Mucosa of descending colon (tissue), 3 donors: ENCODE results near the gene PIK3CB. TPM values are rescaled to one million over a fixed set of nuclear protein-coding genes. Genes with fewer than 3 reads are reported as not detected.
"Not testable (repeated sequence)": the region's sequence is repeated elsewhere in the genome, so short reads cannot be mapped to it uniquely, and the experiment has no call there.

ENCODE experiments used
- ATAC-seq: fragments of 200-7000 bp; cut with Tn5 transposase; one replicate; pipeline ENCODE4 v1.9.1; 2020; ENCODE audit warnings: mild to moderate bottlenecking, moderate library complexity
- DNase-seq, 3 donors: peaks; one replicate each; pipeline ENCODE4 v3.0.0-alpha.2; 2020
- H3K36me3 ChIP-seq: fragments of 200-600 bp; one replicate; pipeline ENCODE4 v1.8.0; 2021; ENCODE audit warnings: low read depth, mild to moderate bottlenecking
- H3K4me1 ChIP-seq: fragments of 200-600 bp; one replicate; pipeline ENCODE4 v1.8.0; 2021; ENCODE audit warnings: low read depth, mild to moderate bottlenecking
- H3K4me3 ChIP-seq: fragments of 200-600 bp; one replicate; pipeline ENCODE4 v1.8.0; 2021; ENCODE audit warnings: mild to moderate bottlenecking
- H3K9me3 ChIP-seq: fragments of 200-600 bp; one replicate; pipeline ENCODE4 v1.8.0; 2021; ENCODE audit warnings: mild to moderate bottlenecking
- intact Hi-C, 2 donors: fragments of 100-400 bp; cut with DNase I in 1 of 2; cut with micrococcal nuclease in 1 of 2; formaldehyde crosslinking; loops; one replicate each; pipeline versions ENCODE4 v1.11.0 to v1.11.1; 2022; cut with DNase I, micrococcal nuclease
- total RNA-seq, 3 donors: library from RNA; stranded (reverse); fragmentation: NEBNext Ultra II Directional in 2 of 3; extraction: Animal tissue kit (Norgen Biotek cat#: 25700) in 2 of 3; gene quantifications; one replicate each; pipeline versions ENCODE4 v1.2.1 to v1.2.4, GENCODE V29; 2021 to 2023
- TF ChIP-seq, protein P1 (sequence below): fragments of 200-600 bp; IDR thresholded peaks from one replicate; pipeline ENCODE4 v1.8.0; 2022; ENCODE audit warnings: antibody characterized with exemption, mild to moderate bottlenecking
- donor health status: DM: no; HTN: no; CAD: no; lungs with moderate emphysema.
- donor health status: DM: no; HTN: no; CAD: no.
- donor health status: DM: no; HTN: yes; CAD: no.

The PIK3CB gene
- total RNA-seq, 3 donors from 2014 or later: 44.3 to 57.9 (median 51.8) TPM

DNA sequence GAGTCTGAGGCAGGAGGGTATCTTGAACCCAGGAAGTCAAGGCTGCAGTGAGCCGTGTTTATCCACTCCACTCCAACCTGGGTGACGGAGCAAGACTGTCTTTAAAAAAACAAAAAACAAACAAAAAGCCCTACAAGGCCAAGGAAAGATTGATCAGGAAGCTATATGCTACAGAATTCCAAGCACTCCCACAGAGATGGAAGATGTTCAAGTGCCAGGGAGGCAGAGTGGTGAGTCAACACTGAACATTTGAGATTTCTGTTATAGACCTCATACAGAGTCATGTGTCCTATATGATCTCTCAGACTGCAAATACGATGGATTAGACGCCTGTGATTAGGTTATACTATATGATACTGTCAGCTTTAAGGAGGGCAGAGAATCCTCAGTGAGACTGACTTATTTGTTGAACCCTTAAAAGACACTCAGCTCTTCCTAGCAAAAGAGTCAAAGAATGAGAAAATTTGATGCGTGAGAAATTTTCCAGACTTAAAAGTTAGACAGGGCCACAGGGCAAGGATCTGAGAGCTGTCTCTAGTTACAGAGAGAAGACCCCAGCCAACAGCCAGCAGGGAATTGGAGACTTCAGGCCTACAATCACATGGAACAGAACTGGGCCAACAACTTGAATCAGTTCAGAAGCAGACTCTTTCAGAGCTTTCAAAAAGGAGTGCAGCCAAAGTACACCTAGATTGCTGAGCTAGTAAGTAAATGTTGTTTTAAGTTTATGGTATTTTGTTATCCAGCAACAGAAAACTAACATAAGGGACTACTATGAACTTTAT lies 107.6 kb downstream of the PIK3CB start:
- DNase-seq: no peak
- no peaks in the 10 kb centered on the region for H3K9me3 ChIP-seq
- H3K36me3 ChIP-seq: no peaks in the 10 kb centered on the region
- H3K4me1 ChIP-seq: no peaks in the 10 kb centered on the region
- intact Hi-C loops: no loop called here
- TF ChIP-seq, protein P1, sequence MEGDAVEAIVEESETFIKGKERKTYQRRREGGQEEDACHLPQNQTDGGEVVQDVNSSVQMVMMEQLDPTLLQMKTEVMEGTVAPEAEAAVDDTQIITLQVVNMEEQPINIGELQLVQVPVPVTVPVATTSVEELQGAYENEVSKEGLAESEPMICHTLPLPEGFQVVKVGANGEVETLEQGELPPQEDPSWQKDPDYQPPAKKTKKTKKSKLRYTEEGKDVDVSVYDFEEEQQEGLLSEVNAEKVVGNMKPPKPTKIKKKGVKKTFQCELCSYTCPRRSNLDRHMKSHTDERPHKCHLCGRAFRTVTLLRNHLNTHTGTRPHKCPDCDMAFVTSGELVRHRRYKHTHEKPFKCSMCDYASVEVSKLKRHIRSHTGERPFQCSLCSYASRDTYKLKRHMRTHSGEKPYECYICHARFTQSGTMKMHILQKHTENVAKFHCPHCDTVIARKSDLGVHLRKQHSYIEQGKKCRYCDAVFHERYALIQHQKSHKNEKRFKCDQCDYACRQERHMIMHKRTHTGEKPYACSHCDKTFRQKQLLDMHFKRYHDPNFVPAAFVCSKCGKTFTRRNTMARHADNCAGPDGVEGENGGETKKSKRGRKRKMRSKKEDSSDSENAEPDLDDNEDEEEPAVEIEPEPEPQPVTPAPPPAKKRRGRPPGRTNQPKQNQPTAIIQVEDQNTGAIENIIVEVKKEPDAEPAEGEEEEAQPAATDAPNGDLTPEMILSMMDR: no peak
- H3K4me3 ChIP-seq: no peak overlapping the region
- no peak for ATAC-seq

DNA sequence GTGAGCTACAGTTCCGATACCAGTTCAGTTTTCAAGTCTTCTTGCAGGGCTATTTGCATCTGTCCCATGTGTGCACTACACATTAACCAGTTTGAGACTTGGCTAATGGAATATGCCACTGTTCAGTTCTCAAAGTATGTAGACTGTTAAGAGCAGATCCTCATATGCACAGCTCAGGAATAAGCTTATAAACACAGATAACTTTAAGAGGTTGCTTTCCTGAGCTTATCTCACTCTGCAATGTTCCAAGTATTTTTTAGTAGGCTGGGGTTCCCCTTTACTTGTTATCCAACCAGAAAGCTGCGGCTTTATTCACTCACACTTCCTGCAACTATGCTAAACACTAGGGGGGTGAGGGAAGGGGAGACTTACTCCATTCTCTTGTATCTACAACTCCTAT lies 108.7 kb downstream of the PIK3CB start:
- intact Hi-C loops, H3K9me3 ChIP-seq, DNase-seq, H3K4me3 ChIP-seq, H3K4me1 ChIP-seq, H3K36me3 ChIP-seq, ATAC-seq: not testable (repeated sequence)

DNA sequence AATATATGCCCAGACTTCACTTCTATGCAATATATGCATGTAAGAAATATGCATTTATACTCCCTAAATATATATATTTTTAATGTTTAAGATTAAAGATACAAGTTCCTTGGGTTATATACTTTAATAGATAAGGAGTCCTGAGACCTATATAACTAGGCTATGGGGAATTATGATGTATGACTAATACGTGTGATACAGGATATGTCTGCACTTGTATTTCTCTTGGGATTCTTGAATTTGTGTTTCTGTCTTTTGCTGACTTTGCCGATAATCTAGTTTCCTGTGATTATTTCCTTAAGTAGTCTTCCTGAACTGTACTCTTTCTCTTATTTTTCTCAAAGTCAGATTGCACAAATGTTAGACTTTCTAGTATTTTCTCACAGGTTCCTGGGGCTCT lies 109.6 kb downstream of the PIK3CB start:
- ATAC-seq (no peak), DNase-seq (no peak)
- Histone ChIP-seq H3K4me1 (no peaks in the 10 kb centered on the region), H3K9me3 (no peaks in the 10 kb centered on the region), H3K36me3 (no peaks in the 10 kb centered on the region), H3K4me3 (no peak overlapping the region)
- TF ChIP-seq, protein P1: no peak
- intact Hi-C loops: no loop called here

DNA sequence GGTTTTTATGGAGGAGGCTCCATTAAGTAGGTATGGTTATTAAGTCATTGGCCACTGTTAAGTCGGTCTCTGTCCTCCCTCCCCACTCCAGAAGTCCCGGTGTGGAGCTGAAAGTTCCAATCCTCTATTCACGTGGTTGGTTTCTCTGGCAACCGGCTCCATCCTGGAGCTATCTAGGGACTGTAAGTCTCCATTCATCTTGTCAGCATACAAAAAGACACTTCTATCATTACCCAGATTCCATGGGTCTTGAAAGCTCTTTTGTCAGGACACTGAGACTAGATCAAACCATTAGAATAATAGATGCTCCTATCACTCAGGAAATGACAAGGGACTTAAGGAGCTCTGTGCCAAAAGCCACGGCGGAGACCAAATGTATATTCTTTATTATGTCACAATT lies 110.3 kb downstream of the PIK3CB start:
- no peaks in the 10 kb centered on the region for H3K9me3 ChIP-seq
- H3K36me3 ChIP-seq: no peaks in the 10 kb centered on the region
- no peak for DNase-seq
- ATAC-seq: no peak
- H3K4me1 ChIP-seq: no peaks in the 10 kb centered on the region
- no peak overlapping the region for H3K4me3 ChIP-seq
- TF ChIP-seq, protein P1: no peak
- intact Hi-C loops: no loop called here

DNA sequence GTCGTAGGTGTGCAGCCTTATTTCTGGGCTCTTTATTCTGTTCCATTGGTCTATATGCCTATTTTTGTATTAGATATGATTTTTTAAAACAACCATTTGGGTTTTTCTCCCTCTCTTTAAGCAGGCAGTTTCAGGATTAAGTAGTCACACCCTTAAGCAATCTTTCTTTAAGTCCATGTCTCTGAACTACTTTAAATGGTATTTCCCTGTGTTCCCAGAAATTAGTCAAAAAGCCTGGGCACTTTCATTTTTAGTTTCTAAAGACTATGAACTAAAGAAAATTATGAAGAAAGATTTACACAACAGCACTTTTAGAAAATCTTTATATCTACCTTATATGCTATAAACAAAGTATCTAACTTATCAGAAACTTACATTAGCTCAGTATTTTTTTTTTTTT lies 115.9 kb downstream of the PIK3CB start:
- ATAC-seq: no peak
- no peaks in the 10 kb centered on the region for H3K9me3 ChIP-seq
- no peak overlapping the region for H3K4me3 ChIP-seq
- intact Hi-C loops: no loop called here
- no peak for DNase-seq
- TF ChIP-seq, protein P1: no peak
- no peaks in the 10 kb centered on the region for H3K36me3 ChIP-seq
- H3K4me1 ChIP-seq: no peaks in the 10 kb centered on the region

DNA sequence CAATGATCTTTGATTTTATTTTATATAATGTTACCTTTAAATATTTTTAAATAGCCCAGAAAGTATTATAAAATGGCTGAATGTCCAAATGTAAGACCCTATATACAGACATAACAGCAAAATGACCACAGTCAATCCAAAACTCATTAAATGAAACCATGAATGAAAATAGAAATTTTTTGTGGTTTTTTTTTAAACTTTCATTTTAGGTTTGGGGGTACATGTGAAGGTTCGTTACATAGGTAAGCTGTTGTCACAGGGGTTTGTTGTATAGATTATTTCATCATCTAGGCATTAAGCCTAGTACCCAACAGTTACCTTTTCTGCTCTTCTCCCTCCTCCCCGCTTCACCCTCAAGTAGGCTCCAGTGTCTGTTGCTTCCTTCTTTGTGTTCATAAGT lies 117.4 kb downstream of the PIK3CB start:
- ATAC-seq: no peak
- H3K4me1 ChIP-seq: no peaks in the 10 kb centered on the region
- intact Hi-C loops: no loop called here
- H3K36me3 ChIP-seq: no peaks in the 10 kb centered on the region
- no peaks in the 10 kb centered on the region for H3K9me3 ChIP-seq
- H3K4me3 ChIP-seq: no peak overlapping the region
- DNase-seq: no peak
- TF ChIP-seq, protein P1: no peak
